AG09309 (cell line): ENCODE data around the gene TMEM239.
"Not testable (repeated sequence)": the region's sequence is repeated elsewhere in the genome, so short reads cannot be mapped to it uniquely, and the experiment has no call there.

Experiments
- DNase-seq: peaks from one replicate; pipeline ENCODE4 v3.0.0-alpha.2; 2010; ENCODE audit warnings: low read depth
- H3K4me3 ChIP-seq: 2 replicates; pipeline ENCODE4 v1.5.1; 2011; ENCODE audit warnings: mild to moderate bottlenecking, low read depth, low read length, moderate library complexity; ENCODE audit not compliant: control insufficient read depth
- CTCF ChIP-seq: IDR thresholded peaks from 2 replicates; pipeline ENCODE4 v1.5.1; 2011; ENCODE audit warnings: mild to moderate bottlenecking, low read depth, low read length, inconsistent platforms; ENCODE audit not compliant: insufficient read depth, control insufficient read depth; ENCODE audit errors: missing control alignments

TMEM239 gene

GRCh38 chr20:2806351-2806701 is 9.8 kb upstream of the TMEM239 start:
- no peak for TF ChIP-seq CTCF
- no peak for DNase-seq
- no peak overlapping the region for H3K4me3 ChIP-seq

DNA sequence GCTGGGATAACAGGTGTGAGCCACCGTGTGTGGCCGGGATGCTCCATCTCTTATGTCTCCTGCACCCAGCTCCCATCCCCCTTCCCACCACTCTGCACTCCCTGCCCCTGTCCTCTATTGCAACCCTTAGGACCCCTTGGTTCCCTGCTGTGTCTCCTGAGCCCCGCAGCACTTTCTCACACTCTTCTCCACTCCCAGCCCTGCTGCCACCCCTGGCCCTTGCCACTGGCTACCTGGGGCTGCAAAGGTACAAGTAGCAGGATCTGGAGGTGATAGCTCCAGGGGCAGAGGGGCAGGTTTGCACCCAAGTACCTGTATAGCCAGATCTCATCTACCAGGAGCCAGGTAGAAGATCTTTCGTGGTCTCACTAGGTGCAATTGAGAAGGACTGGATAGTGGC is 9.1 kb upstream of the TMEM239 start:
- no peak for DNase-seq
- no peak for TF ChIP-seq CTCF
- no peak overlapping the region for H3K4me3 ChIP-seq

DNA sequence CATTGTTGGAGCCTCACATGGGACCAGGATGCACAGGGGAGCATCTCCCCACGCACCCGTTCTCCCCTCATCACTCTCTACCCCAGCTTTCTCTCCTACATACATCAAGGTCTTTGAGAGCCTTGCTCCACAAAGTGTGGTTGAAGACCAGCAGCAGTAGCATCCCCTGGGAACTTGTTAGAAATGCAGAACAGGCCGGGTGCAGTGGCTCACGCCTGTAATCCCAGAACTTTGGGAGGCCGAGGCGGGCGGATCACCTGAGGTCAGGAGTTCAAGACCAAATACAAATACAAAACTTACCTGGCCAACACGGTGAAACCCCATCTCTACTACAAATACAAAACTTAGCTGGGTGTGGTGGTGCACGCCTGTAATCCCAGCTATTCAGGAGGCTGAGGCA is 8.2 kb upstream of the TMEM239 start:
- DNase-seq, H3K4me3 ChIP-seq: not testable (repeated sequence)

DNA sequence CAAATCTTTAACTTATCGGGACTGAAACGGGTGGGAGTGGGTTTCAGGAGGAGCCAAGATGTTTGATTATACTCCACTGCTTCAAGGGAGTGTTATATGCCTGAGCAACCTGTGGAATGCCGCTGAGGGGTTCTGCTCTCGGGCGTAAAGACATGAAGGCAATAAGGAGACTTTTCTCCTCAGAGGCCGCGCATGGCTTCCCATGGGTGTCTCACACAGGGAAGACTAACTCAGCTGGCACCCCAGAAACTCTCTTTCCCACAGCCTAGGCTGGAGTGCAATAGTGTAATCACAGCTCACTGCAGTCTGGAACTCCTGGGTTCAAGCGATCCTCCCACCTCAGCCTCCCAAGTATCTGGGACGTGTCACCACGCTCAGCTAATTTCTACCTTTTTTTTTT is 6.5 kb upstream of the TMEM239 start:
- DNase-seq, result no peak
- TF ChIP-seq CTCF, result no peak
- no peak overlapping the region for H3K4me3 ChIP-seq

- TF ChIP-seq CTCF, result no peak
- H3K4me3 ChIP-seq, result no peak overlapping the region
- no peak for DNase-seq
Observed at GRCh38 chr20:2812189-2812588, 4.0 kb upstream of the TMEM239 start.

- no peak for DNase-seq
- no peak for TF ChIP-seq CTCF
- H3K4me3 ChIP-seq, result no peak overlapping the region
Observed at GRCh38 chr20:2814076-2814475, 2.1 kb upstream of the TMEM239 start.

DNA sequence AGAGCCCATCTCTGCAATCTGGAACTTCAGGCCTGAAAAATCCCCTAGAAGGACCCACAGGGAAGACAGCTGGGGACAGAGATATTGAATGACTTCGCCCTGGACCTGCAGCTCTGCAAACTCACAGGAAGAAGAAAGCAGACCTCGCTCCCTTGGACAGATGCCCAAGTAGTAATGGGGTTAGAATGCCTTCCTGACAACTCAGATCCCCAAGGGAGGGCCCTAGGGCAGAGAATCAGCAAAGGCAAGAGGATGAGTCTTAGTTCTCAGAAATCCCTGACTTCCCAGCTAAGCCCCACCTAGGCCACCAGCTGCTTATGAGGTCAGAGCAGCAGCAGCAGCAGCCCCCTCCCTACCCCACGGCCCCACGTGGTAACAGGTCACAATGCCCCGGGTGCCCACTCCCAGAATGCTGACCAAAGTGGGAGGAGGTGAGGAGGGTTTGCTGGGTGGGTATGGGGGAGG is 1.5 kb upstream of the TMEM239 start, which contains the start of gene C20orf141:
Gene C20orf141, plus strand, starts transcription at position 401 of the 465 bp plus-strand sequence. CDS start 198 bp downstream, outside the sequence.
- TF ChIP-seq CTCF, result no peak
- peak; percentile 97 for DNase-seq
- no peak within 1 kb of the TSS for H3K4me3 ChIP-seq
